Motor neuron (in vitro differentiated cells): Measurements from ENCODE around the gene PRORP. TPM values are rescaled to one million over a fixed set of nuclear protein-coding genes. Genes with fewer than 3 reads are reported as not detected.
A peak's percentile ranks its signal among the peaks of the same experiment; 100 is the strongest.
"Not testable (repeated sequence)": the region's sequence is repeated elsewhere in the genome, so short reads cannot be mapped to it uniquely, and the experiment has no call there.

Source experiments
- ATAC-seq, 8 experiments: fragments of 200-7000 bp; cut with Tn5 transposase; replicated peaks in 6 of 8; 2 replicates each; pipeline ENCODE4 v1.8.0; 2021; ENCODE audit warnings: mild to moderate bottlenecking in 8 of 8, moderate library complexity in 8 of 8
- H3K27ac ChIP-seq, 2 donors: fragments of 250-450 bp; sonication (Bioruptor Pico); 2 replicates each; pipeline ENCODE4 v1.9.0; 2021; ENCODE audit warnings: antibody characterized with exemption in 2 of 2, mild to moderate bottlenecking in 2 of 2, moderate library complexity in 1 of 2
- H3K4me1 ChIP-seq, 2 donors: fragments of 250-450 bp; sonication (Bioruptor Pico); replicated peaks in 1 of 2; 2 replicates each; pipeline ENCODE4 v1.6.1; 2021; ENCODE audit warnings: antibody characterized with exemption in 2 of 2, mild to moderate bottlenecking in 2 of 2, moderate library complexity in 1 of 2
- H3K4me3 ChIP-seq, 5 donors: fragments of 250-450 bp; sonication (Bioruptor Pico); 2 replicates each; pipeline ENCODE4 v1.9.0; 2021; ENCODE audit warnings: antibody characterized with exemption in 5 of 5, mild to moderate bottlenecking in 5 of 5, moderate library complexity in 4 of 5
- WGBS, 10 experiments: fragments of 450-650 bp; shearing (Covaris generic); methylation state at CpG; one replicate each; pipeline ENCODE4 v1.0.0; 2022; 5-methylcytosine and 5-hydroxymethylcytosine counted together
- in situ Hi-C, 9 experiments: fragments of 400-800 bp; cut with MboI; loops; one replicate each; pipeline ENCODE4 v1.15.0; 2021; ENCODE audit warnings: low sequenced_read_pairs in 9 of 9, low pct_unique_long_range_greater_than_20kb in 2 of 9; ENCODE audit not compliant: unreplicated experiment in 9 of 9
- total RNA-seq, 8 experiments: library from RNA; unstranded; fragments of 300-600 nt; gene quantifications; 2 replicates each; pipeline versions ENCODE4 v1.2.3 to v1.2.4, GENCODE V29; 2022

Gene PRORP
- total RNA-seq, 8 experiments from 2014 or later: 9.5 to 44.5 (median 20.7) TPM

DNA sequence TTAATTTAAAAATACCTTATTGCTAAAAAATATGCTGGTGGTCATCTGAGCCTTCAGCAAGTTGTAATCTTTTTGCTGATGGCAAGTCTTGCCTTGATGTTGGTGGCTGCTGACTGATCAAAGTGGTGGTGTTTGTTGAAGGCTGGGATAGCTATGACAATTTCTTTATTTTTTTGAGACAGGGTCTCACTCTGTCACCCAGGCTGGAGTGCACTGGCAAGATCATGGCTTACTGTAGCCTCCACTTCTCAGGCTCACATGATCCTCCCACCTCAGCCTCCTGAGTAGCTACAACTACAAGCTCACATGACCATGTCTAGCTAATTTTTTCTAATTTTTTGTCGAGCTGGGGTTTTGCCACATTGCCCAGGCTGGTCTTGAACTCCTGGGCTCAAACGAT is 24.8 kb downstream of the PRORP start:
- WGBS, 10 experiments: 52 to 100% (median 86%) methylated on average over 1 to 2 of the region's 2 CpGs; no CpG with 5 or more reads in 1 of the 10 experiments
- Histone ChIP-seq H3K27ac (no peak overlapping the region), H3K4me3 (no peak overlapping the region), H3K4me1 (no peaks in the 10 kb centered on the region)
- no peak for ATAC-seq
- in situ Hi-C loops: loop anchor here in 7 of 9 experiments (10.0 to 25.0 kb wide), 3 partner anchors 140 to 268 kb away; partner anchors contain the start of genes NFKBIA (in 3 of the 7) and PSMA6 (in 1 of the 7)

DNA sequence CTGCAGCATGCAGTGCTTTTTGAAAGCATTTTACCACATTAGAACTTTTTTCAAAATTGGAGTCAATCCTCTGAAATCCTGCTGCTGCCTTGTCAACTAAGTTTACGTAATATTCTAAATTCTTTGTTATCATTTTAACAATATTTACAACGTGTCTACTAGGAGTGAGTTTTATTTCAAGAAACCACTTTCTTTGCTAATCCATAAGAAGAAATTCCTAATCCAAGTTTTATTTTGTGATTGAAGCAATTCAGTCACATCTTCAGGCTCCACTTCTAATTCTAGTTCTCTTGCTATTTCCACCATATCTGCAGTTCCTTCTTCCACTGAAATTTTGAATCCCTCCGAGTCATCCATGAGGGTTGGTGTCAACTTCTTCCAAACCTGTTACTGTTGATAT is 25.4 kb downstream of the PRORP start:
- no peak overlapping the region for H3K27ac ChIP-seq
- H3K4me3 ChIP-seq: no peak overlapping the region
- in situ Hi-C loops: loop anchor here in 7 of 9 experiments (10.0 to 25.0 kb wide), 3 partner anchors 140 to 267 kb away; partner anchors contain the start of genes NFKBIA (in 3 of the 7) and PSMA6 (in 1 of the 7)
- no peaks in the 10 kb centered on the region for H3K4me1 ChIP-seq
- no peak for ATAC-seq
- WGBS, 10 experiments: 83 to 100% (median 88%) methylated on average over 2 to 3 of the region's 3 CpGs

GRCh38 chr14:35149239-35149638 is 26.9 kb downstream of the PRORP start:
- Histone ChIP-seq H3K27ac (no peak overlapping the region), H3K4me1 (no peaks in the 10 kb centered on the region), H3K4me3 (no peak overlapping the region)
- no peak for ATAC-seq
- in situ Hi-C loops: loop anchor here in 7 of 9 experiments (10.0 to 25.0 kb wide), 3 partner anchors 138 to 266 kb away; partner anchors contain the start of genes NFKBIA (in 3 of the 7) and PSMA6 (in 1 of the 7)
- WGBS, 10 experiments: 80 to 100% (median 100%) methylated on average over 1 to 4 of the region's 4 CpGs; no CpG with 5 or more reads in 3 of the 10 experiments

DNA sequence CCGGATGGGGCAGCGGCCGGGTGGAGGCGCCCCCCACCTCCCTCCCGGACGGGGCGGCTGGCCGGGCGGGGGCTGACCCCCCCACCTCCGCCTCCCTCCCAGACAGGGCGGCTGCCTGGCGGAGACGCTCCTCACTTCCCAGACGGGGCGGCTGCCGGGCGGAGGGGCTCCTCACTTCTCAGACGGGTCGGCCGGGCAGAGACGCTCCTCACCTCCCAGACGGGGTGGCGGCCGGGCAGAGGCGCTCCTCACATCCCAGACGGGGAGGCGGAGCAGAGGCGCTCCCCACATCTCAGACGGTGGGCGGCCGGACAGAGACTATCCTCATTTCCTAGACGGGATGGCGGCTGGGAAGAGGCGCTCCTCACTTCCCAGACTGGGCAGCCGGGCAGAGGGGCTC is 30.2 kb downstream of the PRORP start:
- H3K4me3 ChIP-seq, H3K27ac ChIP-seq, in situ Hi-C loops, ATAC-seq, H3K4me1 ChIP-seq: not testable (repeated sequence)
- WGBS, 10 experiments: no CpG with 5 or more reads among the region's 35 CpGs

DNA sequence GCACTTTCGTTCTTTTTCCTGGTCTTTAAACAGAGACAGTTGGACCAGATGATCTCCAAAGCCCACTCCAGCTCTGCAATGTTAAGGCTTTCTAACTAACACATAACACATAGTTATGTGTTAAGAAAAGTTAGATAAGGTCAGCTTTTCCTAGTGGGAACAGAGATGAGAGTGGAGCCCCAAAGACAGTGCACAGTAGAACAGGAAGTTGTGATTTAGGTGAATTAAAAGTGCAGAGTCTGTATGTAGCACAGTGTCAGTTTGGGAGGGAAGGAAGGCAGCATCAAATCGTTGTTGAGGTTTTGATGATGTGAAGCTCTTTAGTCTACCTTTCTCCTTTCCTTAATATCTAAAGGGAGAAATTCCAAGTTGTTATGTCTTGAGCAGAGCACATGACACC is 31.7 kb downstream of the PRORP start:
- Histone ChIP-seq H3K27ac (no peak overlapping the region), H3K4me3 (no peak overlapping the region), H3K4me1 (no peaks in the 10 kb centered on the region)
- ATAC-seq: no peak
- 86 to 100% (median 96%) methylated on average over 1 to 2 of the region's 2 CpGs; no CpG with 5 or more reads in 2 of the 10 experiments for WGBS, 10 experiments
- in situ Hi-C loops: no loop called here

DNA sequence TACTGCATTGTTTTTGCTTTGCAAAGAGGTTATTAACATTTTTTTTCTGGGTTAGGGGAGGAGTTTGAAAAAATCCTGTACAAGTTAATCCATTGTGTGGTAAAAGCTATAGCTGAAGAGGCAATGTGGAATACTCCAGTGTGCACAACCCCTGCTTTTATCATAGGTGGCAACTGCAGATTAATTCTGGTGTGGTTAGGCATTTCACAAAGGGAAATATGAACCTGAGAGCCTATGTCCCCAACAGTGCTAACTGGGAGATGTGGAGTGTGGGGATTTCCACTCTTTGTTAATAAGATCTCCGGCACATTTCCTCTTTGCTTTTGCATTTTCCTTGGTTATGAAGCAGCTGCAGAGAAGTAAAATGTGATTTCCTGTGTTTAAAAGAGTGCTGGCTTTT is 33.6 kb downstream of the PRORP start:
- H3K27ac ChIP-seq: no peak overlapping the region
- no peaks in the 10 kb centered on the region for H3K4me1 ChIP-seq
- ATAC-seq: peak in 3 of 8 experiments; percentile 55 to 86 (median 71)
- WGBS, 10 experiments: 0 to 67% (median 25%) methylated on average over 1 of the region's 1 CpG; no CpG with 5 or more reads in 4 of the 10 experiments
- no peak overlapping the region for H3K4me3 ChIP-seq
- in situ Hi-C loops: no loop called here

DNA sequence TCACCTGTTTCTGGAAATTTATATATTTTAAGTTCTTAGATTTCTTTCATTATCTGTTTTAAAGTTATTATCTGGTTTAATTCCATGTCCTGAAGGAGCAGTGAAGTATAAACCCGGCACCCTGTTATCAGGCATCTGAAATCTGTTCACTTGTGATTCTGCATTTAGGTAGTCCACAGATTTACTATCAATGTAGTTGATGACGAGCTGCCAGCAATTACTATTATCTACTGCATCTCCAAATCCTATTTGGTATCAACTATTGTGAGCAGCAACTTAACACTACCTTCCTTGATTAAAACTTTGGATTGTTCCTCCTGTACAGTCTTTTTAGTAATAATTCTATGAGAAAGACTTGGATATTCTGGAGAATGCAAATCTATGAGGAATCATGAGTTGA is 36.1 kb downstream of the PRORP start:
- in situ Hi-C loops: no loop called here
- Histone ChIP-seq H3K4me3 (no peak overlapping the region), H3K4me1 (no peaks in the 10 kb centered on the region), H3K27ac (no peak overlapping the region)
- 89 to 100% (median 100%) methylated on average over 1 to 2 of the region's 2 CpGs; no CpG with 5 or more reads in 2 of the 10 experiments for WGBS, 10 experiments
- ATAC-seq: no peak

DNA sequence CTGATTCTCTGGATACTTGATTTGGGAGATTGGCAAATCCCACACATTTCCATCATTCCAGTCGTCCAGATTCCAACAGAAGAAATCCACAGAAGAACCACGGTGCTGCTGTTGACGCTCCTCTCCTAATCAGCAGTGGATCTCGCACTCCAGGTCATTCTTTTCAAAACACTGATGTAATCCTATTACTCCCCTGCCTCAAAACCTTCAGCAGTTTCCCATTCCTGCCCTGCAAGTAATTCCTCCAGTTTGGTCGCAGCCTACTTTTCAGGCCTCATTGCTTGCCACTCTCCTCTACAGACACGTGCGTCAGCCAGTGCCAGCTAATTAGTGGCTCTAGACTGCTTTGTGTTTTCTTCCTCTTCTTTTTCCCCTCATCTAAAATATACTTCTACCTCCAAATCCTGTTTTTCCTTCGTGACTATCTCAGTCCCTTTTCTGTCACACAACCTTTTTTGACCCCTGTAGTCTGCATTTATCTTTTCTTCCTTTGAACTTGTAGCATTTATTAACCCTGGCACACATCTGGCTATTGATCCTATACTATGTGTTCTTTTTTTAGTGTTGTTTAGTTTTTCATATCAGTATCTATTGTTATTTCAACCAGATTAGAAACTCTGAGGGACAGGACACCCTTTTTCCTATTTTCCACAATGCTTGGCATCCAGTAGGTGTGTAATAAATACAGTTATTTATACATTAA is 36.8 kb downstream of the PRORP start:
- in situ Hi-C loops: no loop called here
- WGBS, 10 experiments: 81 to 94% (median 92%) methylated on average over 2 to 8 of the region's 8 CpGs; no CpG with 5 or more reads in 1 of the 10 experiments
- Histone ChIP-seq H3K4me1 (no peaks in the 10 kb centered on the region), H3K27ac (no peak overlapping the region), H3K4me3 (no peak overlapping the region)
- no peak for ATAC-seq

DNA sequence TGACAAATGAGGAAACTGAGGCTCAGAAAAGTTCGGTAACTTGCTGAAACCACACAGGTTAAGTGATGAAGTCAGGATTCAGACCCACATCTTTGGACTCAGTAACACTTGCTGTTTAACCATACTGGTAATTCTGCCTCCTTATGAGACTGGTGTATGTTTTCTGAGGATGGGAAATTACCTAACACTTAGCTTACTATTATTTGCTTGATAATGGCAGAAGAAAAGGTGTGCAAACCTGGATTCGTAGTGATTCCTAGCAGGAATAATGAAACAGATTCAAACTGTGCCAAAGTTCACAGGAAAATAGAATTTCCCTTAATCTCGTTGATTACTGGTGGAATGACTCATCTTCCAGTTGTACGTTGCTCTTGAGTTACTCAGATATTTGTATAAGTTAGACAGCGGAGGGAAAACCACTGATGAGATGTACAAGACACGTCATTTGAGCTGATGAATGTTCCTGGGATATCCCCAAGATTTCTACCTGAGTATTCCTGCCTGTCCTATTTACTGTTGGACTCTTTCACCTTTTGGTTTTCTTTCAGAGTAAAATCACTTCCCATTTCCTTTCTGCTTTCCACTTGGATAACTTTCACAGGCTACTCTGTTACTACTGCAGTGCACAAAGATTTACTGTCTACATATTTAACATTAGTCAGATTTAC is 37.5 kb downstream of the PRORP start:
- WGBS, 10 experiments: 7 to 100% (median 74%) methylated on average over 1 to 6 of the region's 6 CpGs; no CpG with 5 or more reads in 1 of the 10 experiments
- in situ Hi-C loops: no loop called here

DNA sequence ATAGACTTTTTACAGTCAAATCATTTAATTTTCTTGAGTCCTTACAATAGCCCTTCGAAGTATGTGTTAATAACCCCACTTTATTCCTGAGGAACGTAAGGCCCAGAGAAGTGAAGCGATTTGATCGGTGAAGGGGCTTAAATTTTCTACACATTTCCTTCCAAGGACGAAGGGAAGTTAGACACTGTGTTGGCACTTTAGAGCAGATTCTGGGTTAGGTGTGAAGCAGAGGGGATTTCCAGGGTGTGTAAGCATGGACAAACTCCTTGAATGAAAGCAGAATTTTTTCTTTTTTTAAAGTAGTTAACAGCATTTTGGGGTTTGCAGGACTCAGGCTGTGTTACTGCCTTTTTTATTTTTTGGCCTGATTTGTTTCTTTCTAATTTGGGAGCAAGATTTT is 38.9 kb downstream of the PRORP start:
- H3K4me1 ChIP-seq: no peaks in the 10 kb centered on the region
- ATAC-seq: no peak
- H3K4me3 ChIP-seq: no peak overlapping the region
- in situ Hi-C loops: no loop called here
- WGBS, 10 experiments: 78 to 100% (median 96%) methylated on average over 1 to 5 of the region's 5 CpGs; no CpG with 5 or more reads in 1 of the 10 experiments
- no peak overlapping the region for H3K27ac ChIP-seq

More for the DNA sequence above, 37.5 kb downstream of the PRORP start:
- ATAC-seq: peak in 3 of 8 experiments; percentile 36 to 92 (median 82)
- Histone ChIP-seq H3K27ac (no peak overlapping the region), H3K4me1 (no peaks in the 10 kb centered on the region), H3K4me3 (no peak overlapping the region)

DNA sequence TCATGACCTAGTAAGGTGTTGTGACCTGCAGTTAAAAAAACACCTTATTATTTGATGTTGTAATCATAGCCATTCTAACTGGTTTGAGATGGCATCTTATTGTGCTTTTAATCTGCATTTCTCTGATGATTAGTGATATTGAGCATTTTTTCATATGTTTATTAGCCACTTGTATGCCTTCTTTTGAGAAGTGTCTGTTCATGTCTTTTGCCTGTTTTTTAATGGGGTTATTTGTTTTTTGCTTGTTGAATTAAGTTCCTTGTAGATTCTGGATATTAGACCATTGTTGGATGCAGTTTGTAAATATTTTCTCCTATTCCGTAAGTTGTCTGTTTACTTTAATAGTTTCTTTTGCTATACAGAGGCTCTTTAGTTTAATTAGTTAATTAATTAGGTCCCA is 41.0 kb downstream of the PRORP start:
- 80 to 100% (median 100%) methylated on average over 1 of the region's 1 CpG for WGBS, 10 experiments
- no peak for ATAC-seq
- Histone ChIP-seq H3K4me1 (no peaks in the 10 kb centered on the region), H3K27ac (no peak overlapping the region), H3K4me3 (no peak overlapping the region)
- in situ Hi-C loops: no loop called here

GRCh38 chr14:35164849-35165248 is 42.5 kb downstream of the PRORP start:
- in situ Hi-C loops: no loop called here
- no peaks in the 10 kb centered on the region for H3K4me1 ChIP-seq
- H3K27ac ChIP-seq: no peak overlapping the region
- WGBS, 10 experiments: 56 to 100% (median 72%) methylated on average over 1 to 5 of the region's 5 CpGs; no CpG with 5 or more reads in 2 of the 10 experiments
- H3K4me3 ChIP-seq: no peak overlapping the region
- ATAC-seq: no peak

DNA sequence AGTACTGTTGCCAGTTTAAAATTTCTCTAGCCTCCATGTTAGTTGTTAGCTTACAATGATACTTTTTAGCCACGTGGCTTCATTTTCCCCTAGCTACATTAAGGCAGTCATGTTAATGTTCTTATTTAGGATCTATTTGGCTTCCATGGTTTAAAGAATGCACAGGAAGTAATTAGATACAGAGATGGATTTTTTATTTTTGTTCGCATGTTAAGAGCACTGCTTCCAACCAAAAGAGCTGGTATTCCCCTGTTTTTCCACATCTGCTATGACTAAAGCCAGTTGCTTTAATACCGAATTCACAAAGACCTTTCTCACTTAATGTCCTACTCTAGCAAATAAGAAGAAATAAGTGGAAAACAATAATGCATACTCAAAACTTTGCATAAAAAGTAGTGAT is 45.1 kb downstream of the PRORP start:
- 26 to 100% (median 92%) methylated on average over 1 to 3 of the region's 3 CpGs; no CpG with 5 or more reads in 1 of the 10 experiments for WGBS, 10 experiments
- no peaks in the 10 kb centered on the region for H3K4me1 ChIP-seq
- H3K4me3 ChIP-seq: no peak overlapping the region
- in situ Hi-C loops: no loop called here
- ATAC-seq: no peak
- no peak overlapping the region for H3K27ac ChIP-seq
